ENCODE data around the gene FARSB.

- TF ChIP-seq CTCF (IDR thresholded peaks at IDR 0.05) (no peak), POLR2AphosphoS5 (IDR thresholded peaks at IDR 0.05; ENCODE audit: insufficient read depth in 1 of 2, low read depth in 1 of 2) (no peak), POLR2A (IDR thresholded peaks at IDR 0.05) (no peak)
Observed at GRCh38 chr2:222656526-222657446, 894 bp upstream of the FARSB start.

All from vagina (tissue), 2 donors.